WTC11 (cell line): Measurements from ENCODE around the gene CELA2A. TPM values are rescaled to one million over a fixed set of nuclear protein-coding genes. Genes with fewer than 3 reads are reported as not detected.

Experiments used
- ATAC-seq: fragments of 200-7000 bp; cut with Tn5 transposase; 2 replicates; pipeline ENCODE4 v1.10.0; 2021; ENCODE audit warnings: mild to moderate bottlenecking, moderate library complexity
- CTCF ChIA-PET: fragments of 300-600 bp; sonication (Branson Sonifier 250); formaldehyde crosslinking; loops from one replicate; lab custom pipeline; 2021; ENCODE audit warnings: antibody characterized with exemption; lab: Charles Lee
- POLR2A ChIA-PET: fragments of 350-600 bp; sonication (Branson Sonifier 250); formaldehyde crosslinking; loops from one replicate; lab custom pipeline; 2021; ENCODE audit warnings: antibody characterized with exemption; lab: Charles Lee
- DNase-seq: peaks from one replicate; pipeline ENCODE4 v3.0.0; 2021; ENCODE audit warnings: low spot score
- H3K27ac Mint-ChIP-seq: 2 replicates; pipeline ENCODE4 v1.8.0; 2021; ENCODE audit warnings: mixed read lengths
- H3K27me3 Mint-ChIP-seq: 2 replicates; pipeline ENCODE4 v1.8.0; 2021; ENCODE audit warnings: low read depth, mild to moderate bottlenecking, moderate library complexity, mixed read lengths
- H3K36me3 Mint-ChIP-seq: 2 replicates; pipeline ENCODE4 v1.8.0; 2021; ENCODE audit warnings: mixed read lengths
- H3K4me1 Mint-ChIP-seq: 2 replicates; pipeline ENCODE4 v1.8.0; 2022; ENCODE audit warnings: mixed read lengths
- H3K4me3 Mint-ChIP-seq: 2 replicates; pipeline ENCODE4 v1.8.0; 2021; ENCODE audit warnings: mild to moderate bottlenecking, moderate library complexity, mixed read lengths
- H3K9me3 Mint-ChIP-seq: 2 replicates; pipeline ENCODE4 v1.8.0; 2021; ENCODE audit warnings: mixed read lengths
- ATF2 ChIP-seq: sonication (generic); formaldehyde crosslinking; IDR thresholded peaks from 2 replicates; pipeline ENCODE4 v1.8.1; 2022; ENCODE audit warnings: low read depth, missing genetic modification reagents, borderline replicate concordance
- CBFB ChIP-seq: sonication (generic); formaldehyde crosslinking; IDR thresholded peaks from 2 replicates; pipeline ENCODE4 v1.8.1; 2022; ENCODE audit warnings: mild to moderate bottlenecking, low read depth, missing genetic modification reagents
- FOXJ3 ChIP-seq: sonication (generic); formaldehyde crosslinking; IDR thresholded peaks from 2 replicates; pipeline ENCODE4 v1.9.0; 2021; ENCODE audit warnings: missing genetic modification reagents, mild to moderate bottlenecking, borderline replicate concordance
- FOXK1 ChIP-seq: sonication (generic); formaldehyde crosslinking; IDR thresholded peaks from 2 replicates; pipeline ENCODE4 v1.8.0; 2022; ENCODE audit warnings: mild to moderate bottlenecking, moderate library complexity, missing genetic modification reagents
- FOXP4 ChIP-seq: sonication (generic); formaldehyde crosslinking; IDR thresholded peaks from 2 replicates; pipeline ENCODE4 v1.8.0; 2022; ENCODE audit warnings: mild to moderate bottlenecking, missing genetic modification reagents
- GTF2I ChIP-seq: fragments of 250-450 bp; sonication (Bioruptor Pico); conservative IDR thresholded peaks from 2 replicates; pipeline ENCODE4 v1.4.0; 2021; ENCODE audit warnings: mild to moderate bottlenecking
- HMGXB4 ChIP-seq: sonication (generic); formaldehyde crosslinking; IDR thresholded peaks from 2 replicates; pipeline ENCODE4 v1.8.1; 2023; ENCODE audit warnings: mild to moderate bottlenecking, moderate library complexity, missing genetic modification reagents
- IRF2 ChIP-seq: sonication (generic); formaldehyde crosslinking; IDR thresholded peaks from 2 replicates; pipeline ENCODE4 v1.8.0; 2022; ENCODE audit warnings: low read depth, missing genetic modification reagents, borderline replicate concordance
- JAZF1 ChIP-seq: fragments of 250-450 bp; sonication (Bioruptor Pico); IDR thresholded peaks from 2 replicates; pipeline ENCODE4 v1.9.0; 2021; ENCODE audit warnings: moderate library complexity, mild to moderate bottlenecking, inconsistent platforms
- KAT7 ChIP-seq: sonication (generic); formaldehyde crosslinking; IDR thresholded peaks from 2 replicates; pipeline ENCODE4 v1.8.1; 2023; ENCODE audit warnings: missing genetic modification reagents, mild to moderate bottlenecking, borderline replicate concordance
- MLX ChIP-seq: sonication (generic); formaldehyde crosslinking; IDR thresholded peaks from 2 replicates; pipeline ENCODE4 v1.8.1; 2023; ENCODE audit warnings: mild to moderate bottlenecking, missing genetic modification reagents, moderate library complexity
- MYBL2 ChIP-seq: sonication (generic); formaldehyde crosslinking; IDR thresholded peaks from 2 replicates; pipeline ENCODE4 v1.8.1; 2023; ENCODE audit warnings: mild to moderate bottlenecking, moderate library complexity, missing genetic modification reagents
- PREB ChIP-seq: sonication (generic); formaldehyde crosslinking; IDR thresholded peaks from 2 replicates; pipeline ENCODE4 v1.8.1; 2022; ENCODE audit warnings: mild to moderate bottlenecking, missing genetic modification reagents, moderate library complexity, borderline replicate concordance
- PRRX2 ChIP-seq: fragments of 250-450 bp; sonication (Bioruptor Pico); IDR thresholded peaks from 2 replicates; pipeline ENCODE4 v1.8.0; 2021; ENCODE audit warnings: mild to moderate bottlenecking
- RORB ChIP-seq: fragments of 250-450 bp; sonication (Bioruptor Pico); IDR thresholded peaks from 2 replicates; pipeline ENCODE4 v1.9.0; 2021; ENCODE audit warnings: mild to moderate bottlenecking
- SMAD3 ChIP-seq: sonication (generic); formaldehyde crosslinking; IDR thresholded peaks from 2 replicates; pipeline ENCODE4 v1.8.0; 2022; ENCODE audit warnings: missing genetic modification reagents, mild to moderate bottlenecking, borderline replicate concordance
- ZNF138 ChIP-seq: sonication (generic); formaldehyde crosslinking; conservative IDR thresholded peaks from 2 replicates; pipeline ENCODE4 v1.8.1; 2022; ENCODE audit warnings: mild to moderate bottlenecking, moderate library complexity, missing genetic modification reagents
- ZNF232 ChIP-seq: sonication (generic); formaldehyde crosslinking; IDR thresholded peaks from 2 replicates; pipeline ENCODE4 v1.8.0; 2022; ENCODE audit warnings: mild to moderate bottlenecking, missing genetic modification reagents
- ZNF263 ChIP-seq: sonication (generic); formaldehyde crosslinking; IDR thresholded peaks from 2 replicates; pipeline ENCODE4 v1.8.1; 2022; ENCODE audit warnings: low read depth, mild to moderate bottlenecking, moderate library complexity, missing genetic modification reagents
- ZNF671 ChIP-seq: fragments of 250-450 bp; sonication (Bioruptor Pico); IDR thresholded peaks from 2 replicates; pipeline ENCODE4 v1.8.0; 2021; ENCODE audit warnings: mild to moderate bottlenecking
- total RNA-seq: library from RNA; stranded (reverse); gene quantifications from 3 replicates; pipeline ENCODE4 v1.2.3, GENCODE V29; 2021
- TF ChIP-seq, protein P1 (sequence below): sonication (generic); formaldehyde crosslinking; IDR thresholded peaks from 2 replicates; pipeline ENCODE4 v1.8.0; 2022; ENCODE audit warnings: mild to moderate bottlenecking, missing genetic modification reagents
- TF ChIP-seq, protein P2 (sequence below): fragments of 250-450 bp; sonication (Bioruptor Pico); IDR thresholded peaks from 2 replicates; pipeline ENCODE4 v1.9.0; 2021; ENCODE audit warnings: moderate library complexity, mild to moderate bottlenecking, inconsistent platforms, borderline replicate concordance
- TF ChIP-seq, protein P3 (sequence below): sonication (generic); formaldehyde crosslinking; IDR thresholded peaks from 2 replicates; pipeline ENCODE4 v1.8.0; 2023; ENCODE audit warnings: mild to moderate bottlenecking, missing genetic modification reagents

CELA2A gene
- total RNA-seq, 1 experiment from 2014 or later, result 0.83 TPM

DNA sequence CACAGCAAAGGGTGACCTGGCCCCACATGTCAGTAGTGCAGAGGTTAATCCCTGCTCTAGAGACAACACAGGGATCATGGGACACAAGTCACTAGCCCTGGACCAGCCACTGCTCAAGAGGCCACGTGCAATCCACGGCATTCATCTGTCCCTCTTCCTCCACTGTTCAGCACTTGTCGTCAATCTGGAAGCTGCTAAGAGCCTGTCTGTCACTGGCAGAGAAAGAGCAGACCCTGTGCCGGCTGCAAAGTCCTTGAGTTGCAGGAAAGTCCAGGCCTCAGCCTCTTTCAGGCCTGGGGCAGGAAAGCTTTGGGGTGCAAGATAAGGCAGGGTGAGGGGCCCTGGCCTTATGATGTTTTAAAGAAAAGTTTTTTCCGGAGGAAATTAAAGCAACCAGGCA lies 36.1 kb downstream of the CELA2A start:
- Mint-ChIP-seq H3K27me3 (no peaks in the 10 kb centered on the region), H3K36me3 (peaks cover 23% of the 10 kb centered on the region), H3K4me1 (peaks cover 18% of the 10 kb centered on the region), H3K9me3 (peaks cover under 1% of the 10 kb centered on the region), H3K4me3 (no peak overlapping the region), H3K27ac (no peak overlapping the region)
- ATAC-seq (no peak), DNase-seq (no peak)
- POLR2A ChIA-PET, result interaction anchor here (0.6 kb wide), 1 partner anchor 17 kb away, joined by 5 read pairs; the partner anchor contains the start of gene CELA2B
- TF ChIP-seq IRF2 (CRISPR knock-in tag) (no peak), PREB (CRISPR knock-in tag) (no peak), MLX (CRISPR knock-in tag) (no peak), ZNF232 (no peak), JAZF1 (CRISPR knock-in tag) (no peak), PRRX2 (CRISPR knock-in tag) (no peak), ATF2 (no peak), KAT7 (CRISPR knock-in tag) (no peak), FOXK1 (CRISPR knock-in tag) (no peak)
- CTCF ChIA-PET, result no interaction called here

DNA sequence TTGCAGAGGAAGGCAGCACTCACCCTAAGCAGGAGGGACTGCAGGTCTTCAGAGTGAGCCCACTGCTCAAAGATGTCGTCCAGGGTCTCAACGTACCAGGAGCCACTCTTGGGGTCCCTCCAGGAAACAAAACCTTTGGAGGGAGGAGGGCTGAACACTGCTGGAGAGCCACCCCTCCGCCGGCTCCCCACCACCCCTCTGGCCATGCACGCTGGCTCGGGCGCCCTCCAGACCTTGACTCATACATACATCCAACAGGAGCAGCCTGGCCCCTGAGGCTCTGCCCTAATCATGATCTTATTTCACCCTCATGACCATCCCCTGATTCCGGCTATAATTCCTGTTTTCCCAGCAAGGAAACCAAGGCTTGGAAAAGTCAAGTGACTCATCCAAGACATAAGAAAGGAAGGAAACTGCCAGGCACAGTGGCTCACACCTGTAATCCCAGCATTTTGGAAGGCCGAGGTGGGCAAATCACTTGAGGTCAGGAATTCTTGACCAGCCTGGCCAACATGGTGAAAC lies 37.4 kb downstream of the CELA2A start:
- Mint-ChIP-seq H3K27me3 (no peaks in the 10 kb centered on the region), H3K27ac (no peak overlapping the region), H3K9me3 (peaks cover 4% of the 10 kb centered on the region), H3K4me1 (peaks cover 18% of the 10 kb centered on the region), H3K4me3 (no peak overlapping the region), H3K36me3 (peaks cover 26% of the 10 kb centered on the region)
- ChIA-PET CTCF (no interaction called here), POLR2A (no interaction called here)
- DNase-seq (no peak), ATAC-seq (no peak)
- TF ChIP-seq FOXJ3 (CRISPR knock-in tag), result no peak
- no peak for TF ChIP-seq CBFB (CRISPR knock-in tag)
- TF ChIP-seq HMGXB4, result no peak
- TF ChIP-seq, protein P1, sequence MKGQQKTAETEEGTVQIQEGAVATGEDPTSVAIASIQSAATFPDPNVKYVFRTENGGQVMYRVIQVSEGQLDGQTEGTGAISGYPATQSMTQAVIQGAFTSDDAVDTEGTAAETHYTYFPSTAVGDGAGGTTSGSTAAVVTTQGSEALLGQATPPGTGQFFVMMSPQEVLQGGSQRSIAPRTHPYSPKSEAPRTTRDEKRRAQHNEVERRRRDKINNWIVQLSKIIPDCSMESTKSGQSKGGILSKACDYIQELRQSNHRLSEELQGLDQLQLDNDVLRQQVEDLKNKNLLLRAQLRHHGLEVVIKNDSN (CRISPR knock-in tag), result no peak
- TF ChIP-seq ZNF263, result no peak
- TF ChIP-seq, protein P2, sequence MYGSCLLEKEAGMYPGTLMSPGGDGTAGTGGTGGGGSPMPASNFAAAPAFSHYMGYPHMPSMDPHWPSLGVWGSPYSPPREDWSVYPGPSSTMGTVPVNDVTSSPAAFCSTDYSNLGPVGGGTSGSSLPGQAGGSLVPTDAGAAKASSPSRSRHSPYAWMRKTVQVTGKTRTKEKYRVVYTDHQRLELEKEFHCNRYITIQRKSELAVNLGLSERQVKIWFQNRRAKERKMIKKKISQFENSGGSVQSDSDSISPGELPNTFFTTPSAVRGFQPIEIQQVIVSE (CRISPR knock-in tag), result no peak
- TF ChIP-seq, protein P3, sequence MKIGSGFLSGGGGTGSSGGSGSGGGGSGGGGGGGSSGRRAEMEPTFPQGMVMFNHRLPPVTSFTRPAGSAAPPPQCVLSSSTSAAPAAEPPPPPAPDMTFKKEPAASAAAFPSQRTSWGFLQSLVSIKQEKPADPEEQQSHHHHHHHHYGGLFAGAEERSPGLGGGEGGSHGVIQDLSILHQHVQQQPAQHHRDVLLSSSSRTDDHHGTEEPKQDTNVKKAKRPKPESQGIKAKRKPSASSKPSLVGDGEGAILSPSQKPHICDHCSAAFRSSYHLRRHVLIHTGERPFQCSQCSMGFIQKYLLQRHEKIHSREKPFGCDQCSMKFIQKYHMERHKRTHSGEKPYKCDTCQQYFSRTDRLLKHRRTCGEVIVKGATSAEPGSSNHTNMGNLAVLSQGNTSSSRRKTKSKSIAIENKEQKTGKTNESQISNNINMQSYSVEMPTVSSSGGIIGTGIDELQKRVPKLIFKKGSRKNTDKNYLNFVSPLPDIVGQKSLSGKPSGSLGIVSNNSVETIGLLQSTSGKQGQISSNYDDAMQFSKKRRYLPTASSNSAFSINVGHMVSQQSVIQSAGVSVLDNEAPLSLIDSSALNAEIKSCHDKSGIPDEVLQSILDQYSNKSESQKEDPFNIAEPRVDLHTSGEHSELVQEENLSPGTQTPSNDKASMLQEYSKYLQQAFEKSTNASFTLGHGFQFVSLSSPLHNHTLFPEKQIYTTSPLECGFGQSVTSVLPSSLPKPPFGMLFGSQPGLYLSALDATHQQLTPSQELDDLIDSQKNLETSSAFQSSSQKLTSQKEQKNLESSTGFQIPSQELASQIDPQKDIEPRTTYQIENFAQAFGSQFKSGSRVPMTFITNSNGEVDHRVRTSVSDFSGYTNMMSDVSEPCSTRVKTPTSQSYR (CRISPR knock-in tag), result no peak
- TF ChIP-seq GTF2I (CRISPR knock-in tag), result no peak
- TF ChIP-seq ZNF671, result no peak
- TF ChIP-seq MYBL2 (CRISPR knock-in tag), result no peak
- no peak for TF ChIP-seq RORB (CRISPR knock-in tag)
- no peak for TF ChIP-seq FOXP4
- TF ChIP-seq ZNF138 (CRISPR knock-in tag), result no peak
- TF ChIP-seq SMAD3 (CRISPR knock-in tag), result no peak
